ENCODE data around the gene CREBL2.
"Not testable (repeated sequence)": the region's sequence is repeated elsewhere in the genome, so short reads cannot be mapped to it uniquely, and the experiment has no call there.

CREBL2 gene

GRCh38 chr12:12630850-12631249, 19.2 kb downstream of the CREBL2 start:
- no peaks in the 10 kb centered on the region for H3K9me3 ChIP-seq (ENCODE audit: control extremely low read depth in 1 of 5, control insufficient read depth in 4 of 5, insufficient read depth in 2 of 5, low read depth in 1 of 5, low read length in 4 of 5)
- no peak overlapping the region for H3K4me3 ChIP-seq (ENCODE audit: control insufficient read depth in 1 of 7, extremely low read depth in 1 of 7, insufficient read depth in 4 of 7, low read depth in 2 of 7, low read length in 6 of 7)
- peaks cover 0 to 3% (median 0%) of the 10 kb centered on the region in 4 experiments for H3K4me1 ChIP-seq (ENCODE audit: control extremely low read depth in 1 of 4, control insufficient read depth in 4 of 4, insufficient read depth in 4 of 4, low read length in 3 of 4)
- no peak for DNase-seq
- ChIA-PET CTCF (interaction anchor here (1.2 to 6.2 kb wide), 8 partner anchors 10 to 72 kb away, joined by 3 to 24 read pairs (median 4); no protein-coding TSS in a partner anchor), POLR2A (no interaction called here)
- no peak overlapping the region for H3K27ac ChIP-seq (ENCODE audit: insufficient read depth in 1 of 2, low read depth in 1 of 2, low read length in 2 of 2, poor library complexity in 1 of 2, severe bottlenecking in 2 of 2)
- no peaks in the 10 kb centered on the region for H3K27me3 ChIP-seq (replicated peaks in 2 of 5; ENCODE audit: control insufficient read depth in 4 of 5, insufficient read depth in 5 of 5, low read length in 4 of 5)
- H3K36me3 ChIP-seq (ENCODE audit: control insufficient read depth in 4 of 4, insufficient read depth in 4 of 4, low read length in 3 of 4): peaks cover 2 to 9% (median 4%) of the 10 kb centered on the region in 4 experiments
- 100% methylated on average over 1 of the region's 1 CpG for WGBS (ENCODE audit: insufficient coverage)

- Histone ChIP-seq H3K4me3 (ENCODE audit: control insufficient read depth in 1 of 7, extremely low read depth in 1 of 7, insufficient read depth in 4 of 7, low read depth in 2 of 7, low read length in 6 of 7) (no peak overlapping the region), H3K4me1 (ENCODE audit: control extremely low read depth in 1 of 4, control insufficient read depth in 4 of 4, insufficient read depth in 4 of 4, low read length in 3 of 4) (peaks cover 0 to 3% (median 0%) of the 10 kb centered on the region in 4 experiments), H3K27ac (ENCODE audit: insufficient read depth in 1 of 2, low read depth in 1 of 2, low read length in 2 of 2, poor library complexity in 1 of 2, severe bottlenecking in 2 of 2) (no peak overlapping the region), H3K27me3 (replicated peaks in 2 of 5; ENCODE audit: control insufficient read depth in 4 of 5, insufficient read depth in 5 of 5, low read length in 4 of 5) (no peaks in the 10 kb centered on the region), H3K36me3 (ENCODE audit: control insufficient read depth in 4 of 4, insufficient read depth in 4 of 4, low read length in 3 of 4) (peaks cover 7 to 53% (median 23%) of the 10 kb centered on the region in 4 experiments), H3K9me3 (ENCODE audit: control extremely low read depth in 1 of 5, control insufficient read depth in 4 of 5, insufficient read depth in 2 of 5, low read depth in 1 of 5, low read length in 4 of 5) (peaks cover 0 to 14% (median 2%) of the 10 kb centered on the region in 5 experiments)
- ChIA-PET CTCF (interaction anchor here (0.6 to 1.5 kb wide), 3 partner anchors 10 to 23 kb away, joined by 3 to 10 read pairs (median 3); no protein-coding TSS in a partner anchor), POLR2A (interaction anchor here (0.6 kb wide), 1 partner anchor 10 kb away, joined by 4 read pairs; no protein-coding TSS in a partner anchor)
- DNase-seq: no peak
- 93% methylated on average over 7 of the region's 12 CpGs for WGBS (ENCODE audit: insufficient coverage)
These were observed 24.0 kb downstream of the CREBL2 start for GRCh38 chr12:12635651-12636050.

- CTCF ChIA-PET: interaction anchor here (0.7 kb wide), 1 partner anchor 9 kb away, joined by 4 read pairs; no protein-coding TSS in a partner anchor
These were observed 25.0 kb downstream of the CREBL2 start for GRCh38 chr12:12636641-12637040.

GRCh38 chr12:12639995-12640394, 28.3 kb downstream of the CREBL2 start:
- H3K27ac ChIP-seq (ENCODE audit: insufficient read depth in 1 of 2, low read depth in 1 of 2, low read length in 2 of 2, poor library complexity in 1 of 2, severe bottlenecking in 2 of 2); H3K4me1 ChIP-seq (ENCODE audit: control extremely low read depth in 1 of 4, control insufficient read depth in 4 of 4, insufficient read depth in 4 of 4, low read length in 3 of 4); H3K27me3 ChIP-seq (replicated peaks in 2 of 5; ENCODE audit: control insufficient read depth in 4 of 5, insufficient read depth in 5 of 5, low read length in 4 of 5); POLR2A ChIA-PET; DNase-seq: not testable (repeated sequence)
- Histone ChIP-seq H3K4me3 (ENCODE audit: control insufficient read depth in 1 of 7, extremely low read depth in 1 of 7, insufficient read depth in 4 of 7, low read depth in 2 of 7, low read length in 6 of 7) (peak overlapping the region in 1 of 7 experiments; percentile 6), H3K9me3 (ENCODE audit: control extremely low read depth in 1 of 5, control insufficient read depth in 4 of 5, insufficient read depth in 2 of 5, low read depth in 1 of 5, low read length in 4 of 5) (peaks cover 0 to 14% (median 2%) of the 10 kb centered on the region in 5 experiments), H3K36me3 (ENCODE audit: control insufficient read depth in 4 of 4, insufficient read depth in 4 of 4, low read length in 3 of 4) (peaks cover 13 to 74% (median 35%) of the 10 kb centered on the region in 4 experiments)
- WGBS (ENCODE audit: insufficient coverage): 94% methylated on average over 4 of the region's 4 CpGs
- CTCF ChIA-PET: interaction anchor here (0.6 kb wide), 1 partner anchor 255 kb away, joined by 3 read pairs; no protein-coding TSS in a partner anchor

More at GRCh38 chr12:12636641-12637040, 25.0 kb downstream of the CREBL2 start:
- POLR2A ChIA-PET: no interaction called here
- Histone ChIP-seq H3K27me3 (replicated peaks in 2 of 5; ENCODE audit: control insufficient read depth in 4 of 5, insufficient read depth in 5 of 5, low read length in 4 of 5) (no peaks in the 10 kb centered on the region), H3K36me3 (ENCODE audit: control insufficient read depth in 4 of 4, insufficient read depth in 4 of 4, low read length in 3 of 4) (peaks cover 7 to 57% (median 25%) of the 10 kb centered on the region in 4 experiments), H3K9me3 (ENCODE audit: control extremely low read depth in 1 of 5, control insufficient read depth in 4 of 5, insufficient read depth in 2 of 5, low read depth in 1 of 5, low read length in 4 of 5) (peaks cover 0 to 14% (median 2%) of the 10 kb centered on the region in 5 experiments), H3K4me3 (ENCODE audit: control insufficient read depth in 1 of 7, extremely low read depth in 1 of 7, insufficient read depth in 4 of 7, low read depth in 2 of 7, low read length in 6 of 7) (no peak overlapping the region), H3K27ac (ENCODE audit: insufficient read depth in 1 of 2, low read depth in 1 of 2, low read length in 2 of 2, poor library complexity in 1 of 2, severe bottlenecking in 2 of 2) (no peak overlapping the region), H3K4me1 (ENCODE audit: control extremely low read depth in 1 of 4, control insufficient read depth in 4 of 4, insufficient read depth in 4 of 4, low read length in 3 of 4) (no peaks in the 10 kb centered on the region)
- WGBS (ENCODE audit: insufficient coverage): no CpG with 5 or more reads among the region's 1 CpG
- no peak for DNase-seq

GRCh38 chr12:12641650-12642049, 30.0 kb downstream of the CREBL2 start:
- Histone ChIP-seq H3K36me3 (ENCODE audit: control insufficient read depth in 4 of 4, insufficient read depth in 4 of 4, low read length in 3 of 4) (peaks cover 13 to 64% (median 29%) of the 10 kb centered on the region in 4 experiments), H3K4me3 (ENCODE audit: control insufficient read depth in 1 of 7, extremely low read depth in 1 of 7, insufficient read depth in 4 of 7, low read depth in 2 of 7, low read length in 6 of 7) (no peak overlapping the region), H3K27ac (ENCODE audit: insufficient read depth in 1 of 2, low read depth in 1 of 2, low read length in 2 of 2, poor library complexity in 1 of 2, severe bottlenecking in 2 of 2) (no peak overlapping the region), H3K9me3 (ENCODE audit: control extremely low read depth in 1 of 5, control insufficient read depth in 4 of 5, insufficient read depth in 2 of 5, low read depth in 1 of 5, low read length in 4 of 5) (peaks cover 0 to 14% (median 2%) of the 10 kb centered on the region in 5 experiments), H3K27me3 (replicated peaks in 2 of 5; ENCODE audit: control insufficient read depth in 4 of 5, insufficient read depth in 5 of 5, low read length in 4 of 5) (no peaks in the 10 kb centered on the region), H3K4me1 (ENCODE audit: control extremely low read depth in 1 of 4, control insufficient read depth in 4 of 4, insufficient read depth in 4 of 4, low read length in 3 of 4) (no peaks in the 10 kb centered on the region)
- POLR2A ChIA-PET: no interaction called here
- DNase-seq: no peak
- WGBS (ENCODE audit: insufficient coverage): no CpG with 5 or more reads among the region's 2 CpGs
- CTCF ChIA-PET: interaction anchor here (0.8 to 2.4 kb wide), 6 partner anchors 10 to 265 kb away, joined by 3 to 8 read pairs (median 3); no protein-coding TSS in a partner anchor

- peaks cover 10 to 52% (median 22%) of the 10 kb centered on the region in 4 experiments for H3K36me3 ChIP-seq (ENCODE audit: control insufficient read depth in 4 of 4, insufficient read depth in 4 of 4, low read length in 3 of 4)
- no peak overlapping the region for H3K4me3 ChIP-seq (ENCODE audit: control insufficient read depth in 1 of 7, extremely low read depth in 1 of 7, insufficient read depth in 4 of 7, low read depth in 2 of 7, low read length in 6 of 7)
- H3K4me1 ChIP-seq (ENCODE audit: control extremely low read depth in 1 of 4, control insufficient read depth in 4 of 4, insufficient read depth in 4 of 4, low read length in 3 of 4): no peaks in the 10 kb centered on the region
- ChIA-PET POLR2A (no interaction called here), CTCF (interaction anchor here (0.9 to 2.4 kb wide), 8 partner anchors 11 to 266 kb away, joined by 3 to 13 read pairs (median 6); no protein-coding TSS in a partner anchor)
- H3K27ac ChIP-seq (ENCODE audit: insufficient read depth in 1 of 2, low read depth in 1 of 2, low read length in 2 of 2, poor library complexity in 1 of 2, severe bottlenecking in 2 of 2): no peak overlapping the region
- H3K9me3 ChIP-seq (ENCODE audit: control extremely low read depth in 1 of 5, control insufficient read depth in 4 of 5, insufficient read depth in 2 of 5, low read depth in 1 of 5, low read length in 4 of 5): peaks cover 0 to 22% (median 6%) of the 10 kb centered on the region in 5 experiments
- no peak for DNase-seq
- 100% methylated on average over 2 of the region's 3 CpGs for WGBS (ENCODE audit: insufficient coverage)
- no peaks in the 10 kb centered on the region for H3K27me3 ChIP-seq (replicated peaks in 2 of 5; ENCODE audit: control insufficient read depth in 4 of 5, insufficient read depth in 5 of 5, low read length in 4 of 5)
These were observed 31.2 kb downstream of the CREBL2 start for GRCh38 chr12:12642916-12643315.

- Histone ChIP-seq H3K27me3 (replicated peaks in 2 of 5; ENCODE audit: control insufficient read depth in 4 of 5, insufficient read depth in 5 of 5, low read length in 4 of 5) (no peaks in the 10 kb centered on the region), H3K36me3 (ENCODE audit: control insufficient read depth in 4 of 4, insufficient read depth in 4 of 4, low read length in 3 of 4) (peaks cover 5 to 27% (median 12%) of the 10 kb centered on the region in 4 experiments), H3K4me3 (ENCODE audit: control insufficient read depth in 1 of 7, extremely low read depth in 1 of 7, insufficient read depth in 4 of 7, low read depth in 2 of 7, low read length in 6 of 7) (no peak overlapping the region), H3K9me3 (ENCODE audit: control extremely low read depth in 1 of 5, control insufficient read depth in 4 of 5, insufficient read depth in 2 of 5, low read depth in 1 of 5, low read length in 4 of 5) (peaks cover 1 to 28% (median 17%) of the 10 kb centered on the region in 5 experiments), H3K4me1 (ENCODE audit: control extremely low read depth in 1 of 4, control insufficient read depth in 4 of 4, insufficient read depth in 4 of 4, low read length in 3 of 4) (no peaks in the 10 kb centered on the region), H3K27ac (ENCODE audit: insufficient read depth in 1 of 2, low read depth in 1 of 2, low read length in 2 of 2, poor library complexity in 1 of 2, severe bottlenecking in 2 of 2) (no peak overlapping the region)
- ChIA-PET CTCF (interaction anchor here (0.7 to 3.8 kb wide), 27 partner anchors 9 to 269 kb away, joined by 3 to 24 read pairs (median 5); no protein-coding TSS in a partner anchor), POLR2A (interaction anchor here (0.5 to 0.6 kb wide), 2 partner anchors 10 to 303 kb away, joined by 4 read pairs; no protein-coding TSS in a partner anchor)
- 100% methylated on average over 2 of the region's 3 CpGs for WGBS (ENCODE audit: insufficient coverage)
- peak; percentile 57 to 75 (median 74) for DNase-seq
These were observed 33.8 kb downstream of the CREBL2 start for GRCh38 chr12:12645485-12645884.

All from common myeloid progenitor, CD34-positive (primary cell).